Measurements from ENCODE around the gene SLC25A46.

The SLC25A46 gene

GRCh38 chr5:110738503-110738811 lies 350 bp upstream of the SLC25A46 start:
- no peak for TF ChIP-seq TAF1 (IDR thresholded peaks at IDR 0.05; ENCODE audit: borderline replicate concordance, insufficient read depth, low read length)
- TF ChIP-seq POLR2AphosphoS5 (IDR thresholded peaks at IDR 0.05; ENCODE audit: low read depth, low read length): no peak
- TF ChIP-seq FOXP2 (optimal IDR thresholded peaks at IDR 0.05; ENCODE audit: borderline replicate concordance, extremely low read depth, extremely low read length, insufficient read depth): no peak
- TF ChIP-seq SIN3A (IDR thresholded peaks at IDR 0.05; ENCODE audit: borderline replicate concordance, insufficient read depth, low read length): no peak
- no peak for TF ChIP-seq REST (IDR thresholded peaks at IDR 0.05; ENCODE audit: insufficient read depth in 1 of 2, low read depth in 2 of 2, low read length in 2 of 2)

- no peak for TF ChIP-seq FOXP2 (optimal IDR thresholded peaks at IDR 0.05; ENCODE audit: borderline replicate concordance, extremely low read depth, extremely low read length, insufficient read depth)
- TF ChIP-seq POLR2AphosphoS5 (IDR thresholded peaks at IDR 0.05; ENCODE audit: low read depth, low read length): no peak
- TF ChIP-seq REST (IDR thresholded peaks at IDR 0.05; ENCODE audit: insufficient read depth in 1 of 2, low read depth in 2 of 2, low read length in 2 of 2): no peak
- no peak for TF ChIP-seq TAF1 (IDR thresholded peaks at IDR 0.05; ENCODE audit: borderline replicate concordance, insufficient read depth, low read length)
- no peak for TF ChIP-seq SIN3A (IDR thresholded peaks at IDR 0.05; ENCODE audit: borderline replicate concordance, insufficient read depth, low read length)
Measured at GRCh38 chr5:110751902-110752762, 13.3 kb downstream of the SLC25A46 start.

DNA sequence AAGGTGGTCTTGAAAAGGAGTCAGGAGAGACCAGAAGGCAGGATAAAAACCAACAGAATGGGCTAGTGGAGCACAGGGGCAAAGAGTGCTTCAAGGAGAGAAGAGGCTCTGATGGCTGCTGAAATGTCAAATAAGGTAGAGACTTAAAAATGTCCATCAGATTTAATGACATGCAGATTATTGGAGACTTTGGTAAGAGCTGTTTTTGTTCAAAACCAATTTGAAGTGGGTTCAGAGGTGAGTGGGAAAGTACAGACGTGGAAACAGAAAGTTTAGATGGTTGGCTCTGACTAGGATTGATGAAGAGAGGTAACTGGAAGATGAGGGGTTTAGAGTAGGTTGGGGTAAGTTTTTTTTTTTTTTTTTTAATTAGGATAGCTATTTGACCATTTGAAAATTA lies 14.1 kb downstream of the SLC25A46 start:
- TF ChIP-seq TAF1 (IDR thresholded peaks at IDR 0.05; ENCODE audit: borderline replicate concordance, insufficient read depth, low read length) (no peak), FOXP2 (optimal IDR thresholded peaks at IDR 0.05; ENCODE audit: borderline replicate concordance, extremely low read depth, extremely low read length, insufficient read depth) (no peak), REST (IDR thresholded peaks at IDR 0.05; ENCODE audit: insufficient read depth in 1 of 2, low read depth in 2 of 2, low read length in 2 of 2) (no peak), SIN3A (IDR thresholded peaks at IDR 0.05; ENCODE audit: borderline replicate concordance, insufficient read depth, low read length) (no peak), POLR2AphosphoS5 (IDR thresholded peaks at IDR 0.05; ENCODE audit: low read depth, low read length) (no peak)

GRCh38 chr5:110753600-110753999 lies 14.8 kb downstream of the SLC25A46 start:
- TF ChIP-seq POLR2AphosphoS5 (IDR thresholded peaks at IDR 0.05; ENCODE audit: low read depth, low read length): no peak

DNA sequence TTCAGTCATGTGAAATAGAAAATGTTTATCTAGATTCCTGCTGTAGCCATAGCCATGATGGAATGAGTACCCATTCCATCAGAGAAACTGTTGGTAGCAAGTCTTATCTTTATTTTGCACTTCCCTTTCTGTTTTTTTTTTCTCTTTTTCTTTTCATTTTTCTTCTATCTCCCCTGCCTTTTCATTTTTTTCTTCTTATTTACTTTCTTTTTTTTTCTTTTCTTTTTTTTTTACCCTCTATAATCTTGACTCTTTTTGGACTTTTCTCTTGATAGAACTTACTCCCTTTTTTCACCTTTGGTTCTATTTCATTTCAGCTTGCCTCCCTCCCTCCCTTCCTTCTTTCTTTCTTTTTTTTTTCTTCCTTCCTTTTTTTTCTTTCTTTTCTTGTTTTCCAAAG lies 15.4 kb downstream of the SLC25A46 start:
- TF ChIP-seq REST (IDR thresholded peaks at IDR 0.05; ENCODE audit: insufficient read depth in 1 of 2, low read depth in 2 of 2, low read length in 2 of 2) (no peak), SIN3A (IDR thresholded peaks at IDR 0.05; ENCODE audit: borderline replicate concordance, insufficient read depth, low read length) (no peak), POLR2AphosphoS5 (IDR thresholded peaks at IDR 0.05; ENCODE audit: low read depth, low read length) (no peak)

Measured in PFSK-1 (cell line).